HCT116 (cell line): ENCODE data around the gene PRIMA1. TPM values are rescaled to one million over a fixed set of nuclear protein-coding genes. Genes with fewer than 3 reads are reported as not detected.

Experiments
- ATAC-seq: fragments of 200-7000 bp; cut with Tn5 transposase; 2 replicates; pipeline ENCODE4 v1.9.1; 2020; ENCODE audit warnings: mild to moderate bottlenecking, moderate library complexity
- BruUV-seq: library from RNA; stranded (reverse); fragments of 400-500 nt; replicated peaks from 2 replicates; lab custom pipeline; 2021; lab: Mats Ljungman, UMichigan
- CTCF ChIA-PET: fragments of 300-600 bp; sonication (Branson Sonifier 250); formaldehyde crosslinking; loops from one replicate; lab custom pipeline; 2021; ENCODE audit warnings: antibody characterized with exemption; lab: Charles Lee
- POLR2A ChIA-PET: fragments of 300-600, 350-600 bp; sonication (Branson Sonifier 250); formaldehyde crosslinking; loops from one replicate; lab custom pipeline; 2021; ENCODE audit warnings: antibody characterized with exemption; lab: Charles Lee
- RAD21 ChIA-PET, 2 experiments: fragments of 300-600 bp; sonication (Branson Sonifier 250); formaldehyde crosslinking; loops; one replicate each; lab custom pipeline; 2023; ENCODE audit warnings: low total read pairs in 2 of 2; ENCODE audit not compliant: uncharacterized antibody in 2 of 2, unreplicated experiment in 2 of 2, low non-redundant PET in 1 of 2; lab: Charles Lee
- DNase-seq: peaks from one replicate; pipeline ENCODE4 v3.0.0-alpha.2; 2010; ENCODE audit warnings: low read depth, low spot score
- H2AFZ ChIP-seq: fragments of 200-600 bp; shearing (Covaris generic), sonication (generic); 2 replicates; pipeline ENCODE4 v1.6.1; 2017; ENCODE audit warnings: low read depth, mixed run types, mixed read lengths, antibody characterized with exemption, low read length; ENCODE audit not compliant: poor library complexity, severe bottlenecking
- H3K27ac ChIP-seq: 2 replicates; pipeline ENCODE4 v1.5.1; 2012; ENCODE audit warnings: low read depth, low read length
- H3K27me3 ChIP-seq: fragments of 200-600 bp; sonication (generic); 2 replicates; pipeline ENCODE4 v1.6.1; 2016; ENCODE audit warnings: mixed run types, low read length, mixed read lengths; ENCODE audit not compliant: insufficient read depth
- H3K36me3 ChIP-seq, 2 experiments: fragments of 200-500 bp in 1 of 2; fragments of 200-600 bp in 1 of 2; sonication (Bioruptor generic) in 1 of 2; sonication (generic) in 1 of 2; 2 replicates each; pipeline versions ENCODE4 v1.5.1 to v1.6.1; 2014 to 2016; ENCODE audit warnings: low read length in 2 of 2, inconsistent platforms in 1 of 2, mixed read lengths in 1 of 2, mixed run types in 1 of 2; ENCODE audit not compliant: insufficient read depth in 2 of 2, control insufficient read depth in 1 of 2
- H3K4me1 ChIP-seq, 2 experiments: fragments of 200-600 bp in 1 of 2; sonication (generic) in 1 of 2; 2 replicates each; pipeline versions ENCODE4 v1.5.1 to v1.6.1; 2012 to 2017; ENCODE audit warnings: low read length in 2 of 2, inconsistent platforms in 1 of 2, mild to moderate bottlenecking in 1 of 2, mixed read lengths in 1 of 2, mixed run types in 1 of 2, moderate library complexity in 1 of 2; ENCODE audit not compliant: insufficient read depth in 2 of 2, control insufficient read depth in 1 of 2
- H3K4me2 ChIP-seq: fragments of 200-600 bp; sonication (generic); 2 replicates; pipeline ENCODE4 v1.6.1; 2017; ENCODE audit warnings: mixed run types, low read length, mixed read lengths
- H3K4me3 ChIP-seq, 2 experiments: fragments of 200-600 bp in 1 of 2; sonication (generic) in 1 of 2; replicated peaks in 1 of 2; 2 replicates each; pipeline ENCODE4 v1.5.1; 2011 to 2016; ENCODE audit warnings: low read length in 2 of 2, control low read depth in 1 of 2, low read depth in 1 of 2, mild to moderate bottlenecking in 1 of 2, mixed read lengths in 1 of 2, mixed run types in 1 of 2
- H3K79me2 ChIP-seq: fragments of 200-600 bp; sonication (generic); 2 replicates; pipeline ENCODE4 v1.6.1; 2017; ENCODE audit warnings: mild to moderate bottlenecking, mixed run types, low read length, moderate library complexity, mixed read lengths; ENCODE audit not compliant: insufficient read depth
- H3K9ac ChIP-seq: fragments of 200-600 bp; sonication (generic); 2 replicates; pipeline ENCODE4 v1.6.1; 2016; ENCODE audit warnings: low read length, mixed read lengths
- H3K9me2 ChIP-seq: fragments of 200-600 bp; sonication (generic), shearing (Covaris generic); 2 replicates; pipeline ENCODE4 v1.6.1; 2017; ENCODE audit warnings: mixed run types, mild to moderate bottlenecking, moderate library complexity; ENCODE audit not compliant: insufficient read depth
- H3K9me3 ChIP-seq, 2 experiments: fragments of 200-500 bp in 1 of 2; fragments of 200-600 bp in 1 of 2; sonication (Bioruptor generic) in 1 of 2; sonication (generic) in 1 of 2; 2 replicates each; pipeline ENCODE4 v1.6.1; 2014 to 2017; ENCODE audit warnings: low read length in 2 of 2, mixed read lengths in 2 of 2, inconsistent platforms in 1 of 2, low read depth in 1 of 2, mild to moderate bottlenecking in 1 of 2, mixed run types in 1 of 2, moderate library complexity in 1 of 2; ENCODE audit not compliant: control insufficient read depth in 1 of 2, insufficient read depth in 1 of 2
- H4K20me1 ChIP-seq: fragments of 200-600 bp; sonication (generic), shearing (Covaris generic); 2 replicates; pipeline ENCODE4 v1.6.1; 2017; ENCODE audit warnings: mixed run types, mild to moderate bottlenecking, moderate library complexity; ENCODE audit not compliant: insufficient read depth
- CBX3 ChIP-seq: IDR thresholded peaks from 2 replicates; pipeline ENCODE4 v1.6.1; 2012; ENCODE audit warnings: low read depth
- CEBPB ChIP-seq: IDR thresholded peaks from 2 replicates; pipeline ENCODE4 v1.6.1; 2012; ENCODE audit warnings: low read depth
- EGR1 ChIP-seq: IDR thresholded peaks from 2 replicates; pipeline ENCODE4 v1.6.1; 2012; ENCODE audit warnings: low read depth
- EZH2 ChIP-seq: fragments of 200-600 bp; sonication (generic); IDR thresholded peaks from 2 replicates; pipeline ENCODE4 v1.6.1; 2017; ENCODE audit warnings: antibody characterized with exemption, mixed run types
- FOSL1 ChIP-seq: IDR thresholded peaks from 2 replicates; pipeline ENCODE4 v1.6.1; 2012; ENCODE audit warnings: low read depth
- JUND ChIP-seq: IDR thresholded peaks from 2 replicates; pipeline ENCODE4 v1.6.1; 2012
- POLR2A ChIP-seq: IDR thresholded peaks from 2 replicates; pipeline ENCODE4 v1.7.0; 2011; ENCODE audit warnings: borderline replicate concordance; ENCODE audit not compliant: insufficient read depth, insufficient read length; ENCODE audit errors: extremely low read depth
- POLR2AphosphoS5 ChIP-seq: IDR thresholded peaks from 2 replicates; pipeline ENCODE4 v1.6.1; 2011; ENCODE audit warnings: mild to moderate bottlenecking, low read depth, low read length, moderate library complexity
- SP1 ChIP-seq: IDR thresholded peaks from 2 replicates; pipeline ENCODE4 v1.6.1; 2012; ENCODE audit warnings: low read depth
- SRF ChIP-seq: IDR thresholded peaks from 2 replicates; pipeline ENCODE4 v1.6.1; 2012; ENCODE audit warnings: low read depth
- TCF7L2 ChIP-seq: IDR thresholded peaks from 2 replicates; pipeline ENCODE4 v1.7.0; 2011; ENCODE audit warnings: borderline replicate concordance, inconsistent platforms; ENCODE audit not compliant: insufficient read depth, insufficient read length; ENCODE audit errors: extremely low read depth
- YY1 ChIP-seq: IDR thresholded peaks from 2 replicates; pipeline ENCODE4 v1.6.1; 2011; ENCODE audit warnings: low read length, low read depth, moderate library complexity, mild to moderate bottlenecking; ENCODE audit not compliant: insufficient replicate concordance; ENCODE audit errors: extremely low read depth
- ZFX ChIP-seq: fragments of 450-650 bp; IDR thresholded peaks from 2 replicates; pipeline ENCODE4 v1.6.1; 2017
- ZNF274 ChIP-seq: fragments of 200-500 bp; sonication (Bioruptor generic); IDR thresholded peaks from 2 replicates; pipeline ENCODE4 v1.6.1; 2014; ENCODE audit warnings: mild to moderate bottlenecking, low read depth, low read length, inconsistent platforms
- intact Hi-C: fragments of 100-400 bp; cut with micrococcal nuclease; formaldehyde crosslinking; loops from 2 replicates; pipeline ENCODE4 v1.10.0; 2022
- total RNA-seq: library from RNA; stranded (reverse); gene quantifications from one replicate; pipeline ENCODE4 v1.2.1, GENCODE V29; 2021; ENCODE audit not compliant: unreplicated experiment
- TF ChIP-seq, protein P1 (sequence below): IDR thresholded peaks from 2 replicates; pipeline ENCODE4 v1.6.1; 2012
- TF ChIP-seq, protein P2 (sequence below): IDR thresholded peaks from 2 replicates; pipeline ENCODE4 v1.6.1; 2011; ENCODE audit warnings: mild to moderate bottlenecking, low read length, moderate library complexity; ENCODE audit not compliant: insufficient replicate concordance; ENCODE audit errors: extremely low read depth
- TF ChIP-seq, protein P3 (sequence below): IDR thresholded peaks from 2 replicates; pipeline ENCODE4 v1.6.1; 2012
- TF ChIP-seq, protein P4 (sequence below), 3 experiments: fragments of 200-600 bp in 1 of 3; sonication (generic) in 1 of 3; IDR thresholded peaks in 2 of 3; conservative IDR thresholded peaks in 1 of 3; 2 replicates each; pipeline ENCODE4 v1.5.1; 2012 to 2017; ENCODE audit warnings: low read depth in 2 of 3, low read length in 2 of 3, antibody characterized with exemption in 1 of 3, borderline replicate concordance in 1 of 3, control low read depth in 1 of 3, mild to moderate bottlenecking in 1 of 3, mixed read lengths in 1 of 3, mixed run types in 1 of 3, moderate library complexity in 1 of 3; ENCODE audit not compliant: insufficient read depth in 1 of 3

Gene PRIMA1
- total RNA-seq, 1 experiment from 2014 or later, result 1.5 TPM

DNA sequence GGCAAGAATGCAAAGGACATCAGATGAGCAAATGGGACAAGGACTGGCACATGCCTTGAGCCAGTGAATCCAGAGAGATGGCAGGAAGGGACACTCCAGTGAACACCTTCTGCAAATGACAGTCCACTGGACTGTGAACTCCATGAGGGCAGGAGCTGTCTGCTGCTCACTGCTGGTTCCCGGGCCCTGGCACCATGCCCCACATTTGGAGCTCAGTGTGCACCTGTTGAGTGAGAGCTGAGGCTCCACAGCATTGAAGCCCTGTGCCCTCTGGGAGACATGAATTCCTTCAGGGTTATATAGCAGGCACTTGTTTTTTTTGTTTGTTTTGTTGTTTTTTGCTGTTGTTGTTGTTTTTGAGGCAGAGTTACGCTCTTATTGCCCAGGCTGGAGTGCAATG is 13.1 kb downstream of the PRIMA1 start:
- no peak for TF ChIP-seq ZNF274
- TF ChIP-seq, protein P1, sequence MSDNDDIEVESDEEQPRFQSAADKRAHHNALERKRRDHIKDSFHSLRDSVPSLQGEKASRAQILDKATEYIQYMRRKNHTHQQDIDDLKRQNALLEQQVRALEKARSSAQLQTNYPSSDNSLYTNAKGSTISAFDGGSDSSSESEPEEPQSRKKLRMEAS, result no peak
- no peak for TF ChIP-seq EZH2
- TF ChIP-seq POLR2AphosphoS5, result no peak
- TF ChIP-seq, protein P2, sequence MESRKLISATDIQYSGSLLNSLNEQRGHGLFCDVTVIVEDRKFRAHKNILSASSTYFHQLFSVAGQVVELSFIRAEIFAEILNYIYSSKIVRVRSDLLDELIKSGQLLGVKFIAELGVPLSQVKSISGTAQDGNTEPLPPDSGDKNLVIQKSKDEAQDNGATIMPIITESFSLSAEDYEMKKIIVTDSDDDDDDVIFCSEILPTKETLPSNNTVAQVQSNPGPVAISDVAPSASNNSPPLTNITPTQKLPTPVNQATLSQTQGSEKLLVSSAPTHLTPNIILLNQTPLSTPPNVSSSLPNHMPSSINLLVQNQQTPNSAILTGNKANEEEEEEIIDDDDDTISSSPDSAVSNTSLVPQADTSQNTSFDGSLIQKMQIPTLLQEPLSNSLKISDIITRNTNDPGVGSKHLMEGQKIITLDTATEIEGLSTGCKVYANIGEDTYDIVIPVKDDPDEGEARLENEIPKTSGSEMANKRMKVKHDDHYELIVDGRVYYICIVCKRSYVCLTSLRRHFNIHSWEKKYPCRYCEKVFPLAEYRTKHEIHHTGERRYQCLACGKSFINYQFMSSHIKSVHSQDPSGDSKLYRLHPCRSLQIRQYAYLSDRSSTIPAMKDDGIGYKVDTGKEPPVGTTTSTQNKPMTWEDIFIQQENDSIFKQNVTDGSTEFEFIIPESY, result no peak
- TF ChIP-seq JUND, result no peak
- TF ChIP-seq SP1, result no peak
- TF ChIP-seq CEBPB, result no peak
- TF ChIP-seq, protein P3, sequence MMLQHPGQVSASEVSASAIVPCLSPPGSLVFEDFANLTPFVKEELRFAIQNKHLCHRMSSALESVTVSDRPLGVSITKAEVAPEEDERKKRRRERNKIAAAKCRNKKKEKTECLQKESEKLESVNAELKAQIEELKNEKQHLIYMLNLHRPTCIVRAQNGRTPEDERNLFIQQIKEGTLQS, result no peak
- no peak for TF ChIP-seq POLR2A
- no peak for TF ChIP-seq YY1
- TF ChIP-seq, protein P4, sequence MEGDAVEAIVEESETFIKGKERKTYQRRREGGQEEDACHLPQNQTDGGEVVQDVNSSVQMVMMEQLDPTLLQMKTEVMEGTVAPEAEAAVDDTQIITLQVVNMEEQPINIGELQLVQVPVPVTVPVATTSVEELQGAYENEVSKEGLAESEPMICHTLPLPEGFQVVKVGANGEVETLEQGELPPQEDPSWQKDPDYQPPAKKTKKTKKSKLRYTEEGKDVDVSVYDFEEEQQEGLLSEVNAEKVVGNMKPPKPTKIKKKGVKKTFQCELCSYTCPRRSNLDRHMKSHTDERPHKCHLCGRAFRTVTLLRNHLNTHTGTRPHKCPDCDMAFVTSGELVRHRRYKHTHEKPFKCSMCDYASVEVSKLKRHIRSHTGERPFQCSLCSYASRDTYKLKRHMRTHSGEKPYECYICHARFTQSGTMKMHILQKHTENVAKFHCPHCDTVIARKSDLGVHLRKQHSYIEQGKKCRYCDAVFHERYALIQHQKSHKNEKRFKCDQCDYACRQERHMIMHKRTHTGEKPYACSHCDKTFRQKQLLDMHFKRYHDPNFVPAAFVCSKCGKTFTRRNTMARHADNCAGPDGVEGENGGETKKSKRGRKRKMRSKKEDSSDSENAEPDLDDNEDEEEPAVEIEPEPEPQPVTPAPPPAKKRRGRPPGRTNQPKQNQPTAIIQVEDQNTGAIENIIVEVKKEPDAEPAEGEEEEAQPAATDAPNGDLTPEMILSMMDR (IDR thresholded peaks at IDR 0.05 in 2 of 3, conservative IDR thresholded peaks at IDR 0.05 in 1 of 3; ENCODE audit: borderline replicate concordance in 1 of 3, insufficient read depth in 1 of 3, low read depth in 2 of 3, low read length in 2 of 3), result no peak
- no peak for TF ChIP-seq EGR1
- no peak for TF ChIP-seq SRF
- TF ChIP-seq CBX3, result no peak
- TF ChIP-seq TCF7L2, result no peak
- no peak for TF ChIP-seq ZFX
- TF ChIP-seq FOSL1, result no peak
- H3K27ac ChIP-seq, result no peak overlapping the region
- H3K27me3 ChIP-seq, result no peaks in the 10 kb centered on the region
- BruUV-seq, result no TSS peak
- no peak overlapping the region for H3K4me2 ChIP-seq
- H3K9me3 ChIP-seq, result no peaks in the 10 kb centered on the region
- CTCF ChIA-PET, result no interaction called here
- no peaks in the 10 kb centered on the region for H3K79me2 ChIP-seq
- H4K20me1 ChIP-seq, result no peaks in the 10 kb centered on the region
- intact Hi-C loops, result no loop called here
- no peak overlapping the region for H2AFZ ChIP-seq
- H3K36me3 ChIP-seq, result no peaks in the 10 kb centered on the region
- no peak for DNase-seq
- ATAC-seq, result no peak
- H3K9ac ChIP-seq, result no peak overlapping the region
- no peaks in the 10 kb centered on the region for H3K4me1 ChIP-seq
- POLR2A ChIA-PET, result no interaction called here
- no peaks in the 10 kb centered on the region for H3K9me2 ChIP-seq
- H3K4me3 ChIP-seq, result no peak overlapping the region
- RAD21 ChIA-PET, result no interaction called here
